ENCODE measurements around the gene NAA15.

DNA sequence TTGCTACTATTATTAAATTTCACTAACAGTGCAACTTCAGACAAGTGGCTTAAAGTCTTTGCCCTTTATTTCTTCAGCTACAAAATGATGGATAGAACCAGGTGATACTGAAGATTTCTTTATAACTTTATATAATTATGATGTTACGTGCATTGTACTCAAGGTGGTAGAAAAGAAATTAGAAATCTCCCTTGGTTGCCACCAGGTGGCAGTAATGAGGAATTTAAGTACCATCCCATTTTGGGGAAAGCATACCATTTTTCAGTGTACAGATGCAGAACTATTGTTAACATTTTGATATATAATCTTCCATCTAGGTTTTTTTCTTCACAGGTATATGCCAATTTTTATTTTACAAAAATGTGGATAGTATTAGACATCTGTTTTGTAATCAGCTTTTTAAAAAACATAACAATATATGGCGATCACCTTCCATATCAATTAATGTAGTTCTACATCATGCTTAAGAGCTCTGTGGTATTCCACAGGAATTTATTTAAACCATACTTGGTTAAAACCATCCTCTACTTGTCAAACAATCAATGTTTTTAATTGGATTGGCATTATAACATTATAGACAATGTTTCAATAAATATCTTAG is 114.9 kb downstream of the NAA15 start:
- TF ChIP-seq RORB (CRISPR knock-in tag; IDR thresholded peaks at IDR 0.05) (no peak), SMAD4 (CRISPR knock-in tag; IDR thresholded peaks at IDR 0.05) (no peak), NR2C2 (CRISPR knock-in tag; IDR thresholded peaks at IDR 0.05) (no peak), MXD4 (CRISPR knock-in tag; IDR thresholded peaks at IDR 0.05; ENCODE audit: borderline replicate concordance) (no peak)
- TF ChIP-seq, protein P1, sequence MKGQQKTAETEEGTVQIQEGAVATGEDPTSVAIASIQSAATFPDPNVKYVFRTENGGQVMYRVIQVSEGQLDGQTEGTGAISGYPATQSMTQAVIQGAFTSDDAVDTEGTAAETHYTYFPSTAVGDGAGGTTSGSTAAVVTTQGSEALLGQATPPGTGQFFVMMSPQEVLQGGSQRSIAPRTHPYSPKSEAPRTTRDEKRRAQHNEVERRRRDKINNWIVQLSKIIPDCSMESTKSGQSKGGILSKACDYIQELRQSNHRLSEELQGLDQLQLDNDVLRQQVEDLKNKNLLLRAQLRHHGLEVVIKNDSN (CRISPR knock-in tag; IDR thresholded peaks at IDR 0.05) = no peak
- TF ChIP-seq, protein P2, sequence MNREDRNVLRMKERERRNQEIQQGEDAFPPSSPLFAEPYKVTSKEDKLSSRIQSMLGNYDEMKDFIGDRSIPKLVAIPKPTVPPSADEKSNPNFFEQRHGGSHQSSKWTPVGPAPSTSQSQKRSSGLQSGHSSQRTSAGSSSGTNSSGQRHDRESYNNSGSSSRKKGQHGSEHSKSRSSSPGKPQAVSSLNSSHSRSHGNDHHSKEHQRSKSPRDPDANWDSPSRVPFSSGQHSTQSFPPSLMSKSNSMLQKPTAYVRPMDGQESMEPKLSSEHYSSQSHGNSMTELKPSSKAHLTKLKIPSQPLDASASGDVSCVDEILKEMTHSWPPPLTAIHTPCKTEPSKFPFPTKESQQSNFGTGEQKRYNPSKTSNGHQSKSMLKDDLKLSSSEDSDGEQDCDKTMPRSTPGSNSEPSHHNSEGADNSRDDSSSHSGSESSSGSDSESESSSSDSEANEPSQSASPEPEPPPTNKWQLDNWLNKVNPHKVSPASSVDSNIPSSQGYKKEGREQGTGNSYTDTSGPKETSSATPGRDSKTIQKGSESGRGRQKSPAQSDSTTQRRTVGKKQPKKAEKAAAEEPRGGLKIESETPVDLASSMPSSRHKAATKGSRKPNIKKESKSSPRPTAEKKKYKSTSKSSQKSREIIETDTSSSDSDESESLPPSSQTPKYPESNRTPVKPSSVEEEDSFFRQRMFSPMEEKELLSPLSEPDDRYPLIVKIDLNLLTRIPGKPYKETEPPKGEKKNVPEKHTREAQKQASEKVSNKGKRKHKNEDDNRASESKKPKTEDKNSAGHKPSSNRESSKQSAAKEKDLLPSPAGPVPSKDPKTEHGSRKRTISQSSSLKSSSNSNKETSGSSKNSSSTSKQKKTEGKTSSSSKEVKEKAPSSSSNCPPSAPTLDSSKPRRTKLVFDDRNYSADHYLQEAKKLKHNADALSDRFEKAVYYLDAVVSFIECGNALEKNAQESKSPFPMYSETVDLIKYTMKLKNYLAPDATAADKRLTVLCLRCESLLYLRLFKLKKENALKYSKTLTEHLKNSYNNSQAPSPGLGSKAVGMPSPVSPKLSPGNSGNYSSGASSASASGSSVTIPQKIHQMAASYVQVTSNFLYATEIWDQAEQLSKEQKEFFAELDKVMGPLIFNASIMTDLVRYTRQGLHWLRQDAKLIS (CRISPR knock-in tag; IDR thresholded peaks at IDR 0.05; ENCODE audit: borderline replicate concordance) = no peak
